Neural cell (in vitro differentiated cells): ENCODE measurements around the gene ADAP1.

Experiments
- EP300 ChIP-seq: fragments of 450-650 bp; conservative IDR thresholded peaks from 2 replicates; pipeline ENCODE4 v1.6.1; 2014; ENCODE audit warnings: antibody characterized with exemption, mild to moderate bottlenecking, moderate library complexity; ENCODE audit not compliant: poor library complexity, severe bottlenecking
- EZH2 ChIP-seq: fragments of 200-600, 300-800 bp; shearing (Covaris generic), sonication (generic); IDR thresholded peaks from 2 replicates; pipeline ENCODE4 v1.6.1; 2014; ENCODE audit warnings: antibody characterized with exemption, low read length, borderline replicate concordance, mild to moderate bottlenecking; ENCODE audit not compliant: insufficient read depth, poor library complexity, severe bottlenecking
- MXI1 ChIP-seq: fragments of 450-650 bp; conservative IDR thresholded peaks from 2 replicates; pipeline ENCODE4 v1.6.1; 2014; ENCODE audit warnings: antibody characterized with exemption, mild to moderate bottlenecking; ENCODE audit not compliant: poor library complexity, severe bottlenecking
- POLR2AphosphoS5 ChIP-seq: IDR thresholded peaks from 2 replicates; pipeline ENCODE4 v1.6.1; 2012
- RAD21 ChIP-seq: fragments of 450-650 bp; conservative IDR thresholded peaks from 2 replicates; pipeline ENCODE4 v1.6.1; 2014; ENCODE audit warnings: antibody characterized with exemption, mild to moderate bottlenecking, moderate library complexity
- SMC3 ChIP-seq: fragments of 450-650 bp; conservative IDR thresholded peaks from 2 replicates; pipeline ENCODE4 v1.6.1; 2014; ENCODE audit warnings: antibody characterized with exemption, mild to moderate bottlenecking, moderate library complexity; ENCODE audit not compliant: poor library complexity
- TAF1 ChIP-seq: IDR thresholded peaks from 2 replicates; pipeline ENCODE4 v1.6.1; 2012; ENCODE audit warnings: low read depth
- TF ChIP-seq, protein P1 (sequence below): fragments of 450-650 bp; IDR thresholded peaks from 2 replicates; pipeline ENCODE4 v1.5.1; 2014; ENCODE audit warnings: antibody characterized with exemption, mild to moderate bottlenecking, moderate library complexity; ENCODE audit not compliant: poor library complexity, severe bottlenecking
- TF ChIP-seq, protein P2 (sequence below): IDR thresholded peaks from 2 replicates; pipeline ENCODE4 v1.6.1; 2012; ENCODE audit warnings: borderline replicate concordance

DNA sequence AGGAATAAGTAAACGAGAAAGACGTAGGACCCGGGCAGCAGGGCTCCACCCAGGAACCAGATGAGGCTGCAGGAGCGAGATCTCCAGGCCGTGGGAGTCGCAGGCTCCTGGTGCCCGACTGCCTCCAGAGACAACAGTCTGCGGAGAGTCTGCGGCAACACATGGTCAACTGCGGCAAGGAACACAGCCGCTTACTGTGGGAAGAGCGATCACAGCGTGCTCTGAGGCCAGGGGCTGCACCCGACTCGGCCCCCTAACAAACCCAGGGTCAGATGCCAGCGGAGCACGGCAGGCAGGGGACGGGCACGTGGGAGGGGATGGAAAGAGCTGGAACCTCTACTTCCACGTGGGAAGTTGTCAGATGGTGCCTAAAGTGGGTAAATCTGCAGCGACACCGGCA lies 51.5 kb downstream of the ADAP1 start:
- TF ChIP-seq POLR2AphosphoS5 (no peak), MXI1 (no peak), EP300 (no peak), TAF1 (no peak), RAD21 (no peak), EZH2 (no peak), SMC3 (no peak)
- TF ChIP-seq, protein P1, sequence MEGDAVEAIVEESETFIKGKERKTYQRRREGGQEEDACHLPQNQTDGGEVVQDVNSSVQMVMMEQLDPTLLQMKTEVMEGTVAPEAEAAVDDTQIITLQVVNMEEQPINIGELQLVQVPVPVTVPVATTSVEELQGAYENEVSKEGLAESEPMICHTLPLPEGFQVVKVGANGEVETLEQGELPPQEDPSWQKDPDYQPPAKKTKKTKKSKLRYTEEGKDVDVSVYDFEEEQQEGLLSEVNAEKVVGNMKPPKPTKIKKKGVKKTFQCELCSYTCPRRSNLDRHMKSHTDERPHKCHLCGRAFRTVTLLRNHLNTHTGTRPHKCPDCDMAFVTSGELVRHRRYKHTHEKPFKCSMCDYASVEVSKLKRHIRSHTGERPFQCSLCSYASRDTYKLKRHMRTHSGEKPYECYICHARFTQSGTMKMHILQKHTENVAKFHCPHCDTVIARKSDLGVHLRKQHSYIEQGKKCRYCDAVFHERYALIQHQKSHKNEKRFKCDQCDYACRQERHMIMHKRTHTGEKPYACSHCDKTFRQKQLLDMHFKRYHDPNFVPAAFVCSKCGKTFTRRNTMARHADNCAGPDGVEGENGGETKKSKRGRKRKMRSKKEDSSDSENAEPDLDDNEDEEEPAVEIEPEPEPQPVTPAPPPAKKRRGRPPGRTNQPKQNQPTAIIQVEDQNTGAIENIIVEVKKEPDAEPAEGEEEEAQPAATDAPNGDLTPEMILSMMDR: no peak
- TF ChIP-seq, protein P2, sequence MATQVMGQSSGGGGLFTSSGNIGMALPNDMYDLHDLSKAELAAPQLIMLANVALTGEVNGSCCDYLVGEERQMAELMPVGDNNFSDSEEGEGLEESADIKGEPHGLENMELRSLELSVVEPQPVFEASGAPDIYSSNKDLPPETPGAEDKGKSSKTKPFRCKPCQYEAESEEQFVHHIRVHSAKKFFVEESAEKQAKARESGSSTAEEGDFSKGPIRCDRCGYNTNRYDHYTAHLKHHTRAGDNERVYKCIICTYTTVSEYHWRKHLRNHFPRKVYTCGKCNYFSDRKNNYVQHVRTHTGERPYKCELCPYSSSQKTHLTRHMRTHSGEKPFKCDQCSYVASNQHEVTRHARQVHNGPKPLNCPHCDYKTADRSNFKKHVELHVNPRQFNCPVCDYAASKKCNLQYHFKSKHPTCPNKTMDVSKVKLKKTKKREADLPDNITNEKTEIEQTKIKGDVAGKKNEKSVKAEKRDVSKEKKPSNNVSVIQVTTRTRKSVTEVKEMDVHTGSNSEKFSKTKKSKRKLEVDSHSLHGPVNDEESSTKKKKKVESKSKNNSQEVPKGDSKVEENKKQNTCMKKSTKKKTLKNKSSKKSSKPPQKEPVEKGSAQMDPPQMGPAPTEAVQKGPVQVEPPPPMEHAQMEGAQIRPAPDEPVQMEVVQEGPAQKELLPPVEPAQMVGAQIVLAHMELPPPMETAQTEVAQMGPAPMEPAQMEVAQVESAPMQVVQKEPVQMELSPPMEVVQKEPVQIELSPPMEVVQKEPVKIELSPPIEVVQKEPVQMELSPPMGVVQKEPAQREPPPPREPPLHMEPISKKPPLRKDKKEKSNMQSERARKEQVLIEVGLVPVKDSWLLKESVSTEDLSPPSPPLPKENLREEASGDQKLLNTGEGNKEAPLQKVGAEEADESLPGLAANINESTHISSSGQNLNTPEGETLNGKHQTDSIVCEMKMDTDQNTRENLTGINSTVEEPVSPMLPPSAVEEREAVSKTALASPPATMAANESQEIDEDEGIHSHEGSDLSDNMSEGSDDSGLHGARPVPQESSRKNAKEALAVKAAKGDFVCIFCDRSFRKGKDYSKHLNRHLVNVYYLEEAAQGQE: no peak
